Loucy (cell line): ENCODE results near the gene E4F1.

Source experiments
- CTCF ChIP-seq: fragments of 200-600 bp; sonication (generic); conservative IDR thresholded peaks from 2 replicates; pipeline ENCODE4 v1.5.1; 2014; ENCODE audit warnings: mild to moderate bottlenecking, antibody characterized with exemption, low read length
- EZH2phosphoT487 ChIP-seq: fragments of 200-600 bp; IDR thresholded peaks from 2 replicates; pipeline ENCODE4 v1.6.1; 2018; ENCODE audit warnings: antibody characterized with exemption, mild to moderate bottlenecking, moderate library complexity, borderline replicate concordance

GRCh38 chr16:2179107-2179501, 44.3 kb upstream of the E4F1 start:
- TF ChIP-seq EZH2phosphoT487 (no peak), CTCF (no peak)
